Tibial artery (tissue), 4 donors: Measurements from ENCODE around the gene AKR1B15.

ENCODE experiments used
- DNase-seq, 2 donors: peaks; one replicate each; pipeline ENCODE4 v3.0.0-alpha.2; 2019
- H3K27ac ChIP-seq, 2 donors: fragments of 200-600 bp; sonication (generic) in 1 of 2; 1 replicate in 1 of 2; 2 replicates in 1 of 2; pipeline ENCODE4 v1.5.1; 2018 to 2019; ENCODE audit warnings: mild to moderate bottlenecking in 1 of 2
- H3K27me3 ChIP-seq, 2 donors: fragments of 200-600 bp; sonication (generic) in 1 of 2; one replicate each; pipeline versions ENCODE4 v1.5.1 to v1.6.0; 2016 to 2019
- H3K36me3 ChIP-seq, 3 donors: fragments of 200-600 bp; sonication (generic) in 2 of 3; one replicate each; pipeline ENCODE4 v1.5.1; 2016 to 2019; ENCODE audit warnings: mild to moderate bottlenecking in 2 of 3
- H3K4me1 ChIP-seq, 4 donors: fragments of 200-600 bp; sonication (generic) in 2 of 4; 1 replicate in 3 of 4; 2 replicates in 1 of 4; pipeline ENCODE4 v1.5.1; 2016 to 2019
- H3K4me3 ChIP-seq, 2 donors: fragments of 200-600 bp; sonication (generic) in 1 of 2; 1 replicate in 1 of 2; 2 replicates in 1 of 2; pipeline ENCODE4 v1.5.1; 2018 to 2019; ENCODE audit warnings: mild to moderate bottlenecking in 2 of 2
- H3K9me3 ChIP-seq, 3 donors: fragments of 200-600 bp; sonication (generic) in 1 of 3; one replicate each; pipeline ENCODE4 v1.5.1; 2016 to 2019
- intact Hi-C: fragments of 100-400 bp; cut with DNase I; formaldehyde crosslinking; loops from one replicate; pipeline ENCODE4 v1.15.0; 2023; ENCODE audit warnings: low total_unique reads
- TF ChIP-seq, protein P1 (sequence below), 2 experiments: fragments of 200-600 bp in 1 of 2; fragments of 450-650 bp in 1 of 2; IDR thresholded peaks; one replicate each; pipeline ENCODE4 v1.5.1; 2017 to 2019; ENCODE audit warnings: antibody characterized with exemption in 2 of 2, mild to moderate bottlenecking in 1 of 2, moderate library complexity in 1 of 2

The AKR1B15 gene

DNA sequence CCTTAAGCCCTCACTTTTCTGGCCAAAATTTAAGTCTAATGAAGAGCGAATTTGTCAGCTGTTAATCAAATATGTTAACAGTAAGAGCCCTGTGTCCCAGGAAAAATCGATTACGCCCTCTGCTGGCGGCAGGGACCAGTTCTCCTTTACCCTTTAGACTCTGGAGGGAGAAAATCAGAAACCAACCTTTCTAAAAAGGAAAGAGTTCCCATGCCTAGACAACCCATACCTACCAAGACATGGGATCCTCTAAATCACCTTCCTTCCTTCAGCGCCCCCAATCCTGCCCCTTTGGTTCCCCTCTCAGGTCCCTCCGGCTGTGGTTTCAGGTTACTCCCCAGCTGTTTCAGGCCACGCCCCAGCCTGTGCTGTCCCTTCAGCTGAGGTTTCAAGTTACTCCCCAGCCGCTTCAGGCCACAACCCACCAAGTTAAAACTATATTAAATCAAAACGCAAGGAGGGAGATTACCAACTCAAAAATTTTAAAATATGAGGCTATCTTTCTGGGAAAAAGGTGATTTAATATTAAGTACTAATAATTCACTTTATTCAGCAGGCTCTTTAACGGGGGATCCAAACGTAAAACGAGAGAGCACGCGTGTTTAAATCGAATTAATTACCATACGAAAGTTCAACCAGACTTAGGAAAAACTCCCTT, 1.4 kb upstream of the AKR1B15 start:
- intact Hi-C loops: loop anchor here (5.0 kb wide), 2 partner anchors 35 to 60 kb away; no protein-coding TSS in a partner anchor
- no peaks in the 10 kb centered on the region for H3K27me3 ChIP-seq
- no peaks in the 10 kb centered on the region for H3K36me3 ChIP-seq
- H3K27ac ChIP-seq: peak overlapping the region; percentile 17 to 42
- TF ChIP-seq, protein P1, sequence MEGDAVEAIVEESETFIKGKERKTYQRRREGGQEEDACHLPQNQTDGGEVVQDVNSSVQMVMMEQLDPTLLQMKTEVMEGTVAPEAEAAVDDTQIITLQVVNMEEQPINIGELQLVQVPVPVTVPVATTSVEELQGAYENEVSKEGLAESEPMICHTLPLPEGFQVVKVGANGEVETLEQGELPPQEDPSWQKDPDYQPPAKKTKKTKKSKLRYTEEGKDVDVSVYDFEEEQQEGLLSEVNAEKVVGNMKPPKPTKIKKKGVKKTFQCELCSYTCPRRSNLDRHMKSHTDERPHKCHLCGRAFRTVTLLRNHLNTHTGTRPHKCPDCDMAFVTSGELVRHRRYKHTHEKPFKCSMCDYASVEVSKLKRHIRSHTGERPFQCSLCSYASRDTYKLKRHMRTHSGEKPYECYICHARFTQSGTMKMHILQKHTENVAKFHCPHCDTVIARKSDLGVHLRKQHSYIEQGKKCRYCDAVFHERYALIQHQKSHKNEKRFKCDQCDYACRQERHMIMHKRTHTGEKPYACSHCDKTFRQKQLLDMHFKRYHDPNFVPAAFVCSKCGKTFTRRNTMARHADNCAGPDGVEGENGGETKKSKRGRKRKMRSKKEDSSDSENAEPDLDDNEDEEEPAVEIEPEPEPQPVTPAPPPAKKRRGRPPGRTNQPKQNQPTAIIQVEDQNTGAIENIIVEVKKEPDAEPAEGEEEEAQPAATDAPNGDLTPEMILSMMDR (IDR thresholded peaks at IDR 0.05): peak; percentile 71 to 77
- peak; percentile 83 to 84 for DNase-seq
- no peaks in the 10 kb centered on the region for H3K9me3 ChIP-seq
- H3K4me1 ChIP-seq: no peaks in the 10 kb centered on the region
- peak overlapping the region; percentile 14 to 46 for H3K4me3 ChIP-seq

DNA sequence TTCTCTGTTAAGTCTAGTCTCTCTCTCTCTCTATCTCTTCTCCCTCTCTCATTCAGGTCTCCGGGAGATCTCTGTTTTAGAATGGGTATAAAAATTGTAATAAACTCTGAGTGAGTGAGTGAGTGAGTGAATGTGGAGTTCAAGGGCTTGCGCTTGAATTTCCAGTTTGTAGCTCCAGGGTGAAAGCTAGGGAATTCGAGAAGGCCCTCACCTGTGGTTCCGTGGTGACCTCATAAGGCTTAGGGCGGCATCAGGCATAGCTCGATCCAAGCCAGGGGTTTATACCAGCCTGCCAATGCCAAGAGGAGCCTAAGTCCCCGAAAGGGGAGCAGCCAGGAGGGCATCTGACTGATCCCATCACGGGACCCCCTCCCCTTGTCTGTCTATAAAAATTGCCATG, 456 bp downstream of the AKR1B15 start:
- no peak overlapping the region for H3K4me3 ChIP-seq
- DNase-seq: no peak
- no peaks in the 10 kb centered on the region for H3K27me3 ChIP-seq
- TF ChIP-seq, protein P1 (IDR thresholded peaks at IDR 0.05): no peak
- H3K27ac ChIP-seq: no peak overlapping the region
- no peaks in the 10 kb centered on the region for H3K4me1 ChIP-seq
- H3K36me3 ChIP-seq: no peaks in the 10 kb centered on the region
- H3K9me3 ChIP-seq: no peaks in the 10 kb centered on the region
- intact Hi-C loops: loop anchor here (5.0 kb wide), 2 partner anchors 37 to 58 kb away; no protein-coding TSS in a partner anchor

DNA sequence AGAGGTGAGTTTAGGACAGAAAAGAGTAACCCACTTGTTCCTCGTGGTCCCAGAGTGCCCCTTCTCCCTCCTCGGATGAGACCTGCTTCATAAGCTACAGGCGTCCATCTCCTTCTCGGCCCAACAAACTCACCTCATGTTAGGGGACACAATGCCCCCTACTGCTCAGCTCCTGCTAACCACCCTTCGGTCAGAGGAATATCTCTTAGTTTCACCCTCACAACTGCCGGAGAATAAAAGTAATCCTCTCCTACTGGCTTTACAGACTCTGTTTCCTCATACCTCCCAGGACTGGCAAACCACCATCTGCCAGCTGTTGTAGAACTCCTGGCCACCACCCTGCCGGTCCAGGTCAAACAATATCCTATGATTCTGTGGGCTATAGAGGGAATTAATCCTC, 3.2 kb downstream of the AKR1B15 start:
- Histone ChIP-seq H3K9me3 (no peaks in the 10 kb centered on the region), H3K4me3 (no peak overlapping the region), H3K27ac (no peak overlapping the region), H3K36me3 (no peaks in the 10 kb centered on the region), H3K27me3 (no peaks in the 10 kb centered on the region), H3K4me1 (no peaks in the 10 kb centered on the region)
- TF ChIP-seq, protein P1 (IDR thresholded peaks at IDR 0.05): no peak
- intact Hi-C loops: loop anchor here (5.0 kb wide), 1 partner anchor 120 kb away; no protein-coding TSS in a partner anchor
- DNase-seq: no peak

DNA sequence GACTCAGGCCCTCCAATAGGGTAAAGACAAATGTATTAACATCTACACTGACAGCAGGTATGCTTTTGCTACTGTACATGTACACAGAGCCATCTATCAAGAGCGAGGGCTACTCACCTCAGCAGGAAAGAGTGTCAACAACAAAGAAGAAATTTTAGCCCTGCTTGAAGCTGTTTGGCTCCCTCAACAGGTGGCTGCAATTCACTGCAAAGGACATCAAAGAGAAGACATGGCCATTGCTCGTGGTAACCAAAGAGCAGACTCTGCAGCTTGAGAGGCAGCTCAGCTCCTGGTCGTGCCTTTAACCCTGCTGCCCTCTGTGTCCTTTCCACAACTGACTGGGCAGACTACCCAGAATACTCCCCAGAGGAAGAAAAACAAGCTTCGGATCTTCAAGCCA, 5.1 kb downstream of the AKR1B15 start:
- intact Hi-C loops: loop anchor here (5.0 kb wide), 1 partner anchor 122 kb away; no protein-coding TSS in a partner anchor
- H3K4me1 ChIP-seq: no peaks in the 10 kb centered on the region
- no peak for DNase-seq
- TF ChIP-seq, protein P1 (IDR thresholded peaks at IDR 0.05): no peak
- no peaks in the 10 kb centered on the region for H3K9me3 ChIP-seq
- peaks cover 0 to 4% of the 10 kb centered on the region in 2 donors for H3K27me3 ChIP-seq
- no peak overlapping the region for H3K27ac ChIP-seq
- H3K4me3 ChIP-seq: no peak overlapping the region
- no peaks in the 10 kb centered on the region for H3K36me3 ChIP-seq

DNA sequence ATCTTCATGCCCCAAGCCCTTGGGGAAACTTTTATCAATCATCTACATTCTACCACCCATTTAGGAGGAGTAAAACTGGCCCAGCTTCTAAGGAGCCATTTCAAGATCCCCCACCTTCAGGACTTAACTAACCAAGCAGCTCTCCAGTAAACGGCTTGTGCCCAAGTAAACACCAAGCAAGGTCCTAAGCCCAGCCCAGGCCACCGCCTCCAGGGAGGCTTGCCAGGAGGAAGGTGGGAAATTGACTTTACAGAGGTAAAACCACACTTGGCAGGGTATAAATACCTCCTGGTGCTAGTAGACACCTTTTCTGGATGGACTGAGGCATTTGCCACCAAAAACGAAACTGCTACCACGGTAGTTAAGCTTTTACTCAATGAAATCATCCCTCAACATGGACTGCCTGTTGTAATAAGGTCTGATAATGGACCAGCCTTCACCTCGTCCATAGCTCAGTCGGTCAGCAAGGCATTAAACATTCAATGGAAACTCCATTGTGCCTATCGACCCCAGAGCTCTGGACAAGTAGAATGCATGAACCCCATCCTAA, 5.6 kb downstream of the AKR1B15 start:
- intact Hi-C loops: loop anchor here (5.0 kb wide), 1 partner anchor 122 kb away; no protein-coding TSS in a partner anchor
- Histone ChIP-seq H3K27me3 (peaks cover 0 to 4% of the 10 kb centered on the region in 2 donors), H3K36me3 (no peaks in the 10 kb centered on the region), H3K9me3 (no peaks in the 10 kb centered on the region), H3K27ac (no peak overlapping the region), H3K4me3 (no peak overlapping the region), H3K4me1 (no peaks in the 10 kb centered on the region)
- no peak for DNase-seq
- TF ChIP-seq, protein P1 (IDR thresholded peaks at IDR 0.05): no peak
